HCT116 (cell line): ENCODE results near the gene HAP1. TPM values are rescaled to one million over a fixed set of nuclear protein-coding genes. Genes with fewer than 3 reads are reported as not detected.

Source experiments
- ATAC-seq: fragments of 200-7000 bp; cut with Tn5 transposase; 2 replicates; pipeline ENCODE4 v1.9.1; 2020; ENCODE audit warnings: mild to moderate bottlenecking, moderate library complexity
- BruUV-seq: library from RNA; stranded (reverse); fragments of 400-500 nt; replicated peaks from 2 replicates; lab custom pipeline; 2021; lab: Mats Ljungman, UMichigan
- CTCF ChIA-PET: fragments of 300-600 bp; sonication (Branson Sonifier 250); formaldehyde crosslinking; loops from one replicate; lab custom pipeline; 2021; ENCODE audit warnings: antibody characterized with exemption; lab: Charles Lee
- POLR2A ChIA-PET: fragments of 300-600, 350-600 bp; sonication (Branson Sonifier 250); formaldehyde crosslinking; loops from one replicate; lab custom pipeline; 2021; ENCODE audit warnings: antibody characterized with exemption; lab: Charles Lee
- RAD21 ChIA-PET, 2 experiments: fragments of 300-600 bp; sonication (Branson Sonifier 250); formaldehyde crosslinking; loops; one replicate each; lab custom pipeline; 2023; ENCODE audit warnings: low total read pairs in 2 of 2; ENCODE audit not compliant: uncharacterized antibody in 2 of 2, unreplicated experiment in 2 of 2, low non-redundant PET in 1 of 2; lab: Charles Lee
- DNase-seq: peaks from one replicate; pipeline ENCODE4 v3.0.0-alpha.2; 2010; ENCODE audit warnings: low read depth, low spot score
- H2AFZ ChIP-seq: fragments of 200-600 bp; shearing (Covaris generic), sonication (generic); 2 replicates; pipeline ENCODE4 v1.6.1; 2017; ENCODE audit warnings: low read depth, mixed run types, mixed read lengths, antibody characterized with exemption, low read length; ENCODE audit not compliant: poor library complexity, severe bottlenecking
- H3K27ac ChIP-seq: 2 replicates; pipeline ENCODE4 v1.5.1; 2012; ENCODE audit warnings: low read depth, low read length
- H3K27me3 ChIP-seq: fragments of 200-600 bp; sonication (generic); 2 replicates; pipeline ENCODE4 v1.6.1; 2016; ENCODE audit warnings: mixed run types, low read length, mixed read lengths; ENCODE audit not compliant: insufficient read depth
- H3K36me3 ChIP-seq, 2 experiments: fragments of 200-500 bp in 1 of 2; fragments of 200-600 bp in 1 of 2; sonication (Bioruptor generic) in 1 of 2; sonication (generic) in 1 of 2; 2 replicates each; pipeline versions ENCODE4 v1.5.1 to v1.6.1; 2014 to 2016; ENCODE audit warnings: low read length in 2 of 2, inconsistent platforms in 1 of 2, mixed read lengths in 1 of 2, mixed run types in 1 of 2; ENCODE audit not compliant: insufficient read depth in 2 of 2, control insufficient read depth in 1 of 2
- H3K4me1 ChIP-seq, 2 experiments: fragments of 200-600 bp in 1 of 2; sonication (generic) in 1 of 2; 2 replicates each; pipeline versions ENCODE4 v1.5.1 to v1.6.1; 2012 to 2017; ENCODE audit warnings: low read length in 2 of 2, inconsistent platforms in 1 of 2, mild to moderate bottlenecking in 1 of 2, mixed read lengths in 1 of 2, mixed run types in 1 of 2, moderate library complexity in 1 of 2; ENCODE audit not compliant: insufficient read depth in 2 of 2, control insufficient read depth in 1 of 2
- H3K4me2 ChIP-seq: fragments of 200-600 bp; sonication (generic); 2 replicates; pipeline ENCODE4 v1.6.1; 2017; ENCODE audit warnings: mixed run types, low read length, mixed read lengths
- H3K4me3 ChIP-seq, 2 experiments: fragments of 200-600 bp in 1 of 2; sonication (generic) in 1 of 2; replicated peaks in 1 of 2; 2 replicates each; pipeline ENCODE4 v1.5.1; 2011 to 2016; ENCODE audit warnings: low read length in 2 of 2, control low read depth in 1 of 2, low read depth in 1 of 2, mild to moderate bottlenecking in 1 of 2, mixed read lengths in 1 of 2, mixed run types in 1 of 2
- H3K79me2 ChIP-seq: fragments of 200-600 bp; sonication (generic); 2 replicates; pipeline ENCODE4 v1.6.1; 2017; ENCODE audit warnings: mild to moderate bottlenecking, mixed run types, low read length, moderate library complexity, mixed read lengths; ENCODE audit not compliant: insufficient read depth
- H3K9ac ChIP-seq: fragments of 200-600 bp; sonication (generic); 2 replicates; pipeline ENCODE4 v1.6.1; 2016; ENCODE audit warnings: low read length, mixed read lengths
- H3K9me2 ChIP-seq: fragments of 200-600 bp; sonication (generic), shearing (Covaris generic); 2 replicates; pipeline ENCODE4 v1.6.1; 2017; ENCODE audit warnings: mixed run types, mild to moderate bottlenecking, moderate library complexity; ENCODE audit not compliant: insufficient read depth
- H3K9me3 ChIP-seq, 2 experiments: fragments of 200-500 bp in 1 of 2; fragments of 200-600 bp in 1 of 2; sonication (Bioruptor generic) in 1 of 2; sonication (generic) in 1 of 2; 2 replicates each; pipeline ENCODE4 v1.6.1; 2014 to 2017; ENCODE audit warnings: low read length in 2 of 2, mixed read lengths in 2 of 2, inconsistent platforms in 1 of 2, low read depth in 1 of 2, mild to moderate bottlenecking in 1 of 2, mixed run types in 1 of 2, moderate library complexity in 1 of 2; ENCODE audit not compliant: control insufficient read depth in 1 of 2, insufficient read depth in 1 of 2
- H4K20me1 ChIP-seq: fragments of 200-600 bp; sonication (generic), shearing (Covaris generic); 2 replicates; pipeline ENCODE4 v1.6.1; 2017; ENCODE audit warnings: mixed run types, mild to moderate bottlenecking, moderate library complexity; ENCODE audit not compliant: insufficient read depth
- CBX3 ChIP-seq: IDR thresholded peaks from 2 replicates; pipeline ENCODE4 v1.6.1; 2012; ENCODE audit warnings: low read depth
- CEBPB ChIP-seq: IDR thresholded peaks from 2 replicates; pipeline ENCODE4 v1.6.1; 2012; ENCODE audit warnings: low read depth
- EZH2 ChIP-seq: fragments of 200-600 bp; sonication (generic); IDR thresholded peaks from 2 replicates; pipeline ENCODE4 v1.6.1; 2017; ENCODE audit warnings: antibody characterized with exemption, mixed run types
- JUND ChIP-seq: IDR thresholded peaks from 2 replicates; pipeline ENCODE4 v1.6.1; 2012
- POLR2A ChIP-seq: IDR thresholded peaks from 2 replicates; pipeline ENCODE4 v1.7.0; 2011; ENCODE audit warnings: borderline replicate concordance; ENCODE audit not compliant: insufficient read depth, insufficient read length; ENCODE audit errors: extremely low read depth
- POLR2AphosphoS5 ChIP-seq: IDR thresholded peaks from 2 replicates; pipeline ENCODE4 v1.6.1; 2011; ENCODE audit warnings: mild to moderate bottlenecking, low read depth, low read length, moderate library complexity
- SP1 ChIP-seq: IDR thresholded peaks from 2 replicates; pipeline ENCODE4 v1.6.1; 2012; ENCODE audit warnings: low read depth
- TCF7L2 ChIP-seq: IDR thresholded peaks from 2 replicates; pipeline ENCODE4 v1.7.0; 2011; ENCODE audit warnings: borderline replicate concordance, inconsistent platforms; ENCODE audit not compliant: insufficient read depth, insufficient read length; ENCODE audit errors: extremely low read depth
- YY1 ChIP-seq: IDR thresholded peaks from 2 replicates; pipeline ENCODE4 v1.6.1; 2011; ENCODE audit warnings: low read length, low read depth, moderate library complexity, mild to moderate bottlenecking; ENCODE audit not compliant: insufficient replicate concordance; ENCODE audit errors: extremely low read depth
- ZFX ChIP-seq: fragments of 450-650 bp; IDR thresholded peaks from 2 replicates; pipeline ENCODE4 v1.6.1; 2017
- intact Hi-C: fragments of 100-400 bp; cut with micrococcal nuclease; formaldehyde crosslinking; loops from 2 replicates; pipeline ENCODE4 v1.10.0; 2022
- total RNA-seq: library from RNA; stranded (reverse); gene quantifications from one replicate; pipeline ENCODE4 v1.2.1, GENCODE V29; 2021; ENCODE audit not compliant: unreplicated experiment
- TF ChIP-seq, protein P1 (sequence below): IDR thresholded peaks from 2 replicates; pipeline ENCODE4 v1.6.1; 2011; ENCODE audit warnings: mild to moderate bottlenecking, low read length, moderate library complexity; ENCODE audit not compliant: insufficient replicate concordance; ENCODE audit errors: extremely low read depth
- TF ChIP-seq, protein P2 (sequence below): IDR thresholded peaks from 2 replicates; pipeline ENCODE4 v1.6.1; 2012
- TF ChIP-seq, protein P3 (sequence below): IDR thresholded peaks from 2 replicates; pipeline ENCODE4 v1.6.1; 2012

The HAP1 gene
- total RNA-seq, 1 experiment from 2014 or later = 3.4 TPM

DNA sequence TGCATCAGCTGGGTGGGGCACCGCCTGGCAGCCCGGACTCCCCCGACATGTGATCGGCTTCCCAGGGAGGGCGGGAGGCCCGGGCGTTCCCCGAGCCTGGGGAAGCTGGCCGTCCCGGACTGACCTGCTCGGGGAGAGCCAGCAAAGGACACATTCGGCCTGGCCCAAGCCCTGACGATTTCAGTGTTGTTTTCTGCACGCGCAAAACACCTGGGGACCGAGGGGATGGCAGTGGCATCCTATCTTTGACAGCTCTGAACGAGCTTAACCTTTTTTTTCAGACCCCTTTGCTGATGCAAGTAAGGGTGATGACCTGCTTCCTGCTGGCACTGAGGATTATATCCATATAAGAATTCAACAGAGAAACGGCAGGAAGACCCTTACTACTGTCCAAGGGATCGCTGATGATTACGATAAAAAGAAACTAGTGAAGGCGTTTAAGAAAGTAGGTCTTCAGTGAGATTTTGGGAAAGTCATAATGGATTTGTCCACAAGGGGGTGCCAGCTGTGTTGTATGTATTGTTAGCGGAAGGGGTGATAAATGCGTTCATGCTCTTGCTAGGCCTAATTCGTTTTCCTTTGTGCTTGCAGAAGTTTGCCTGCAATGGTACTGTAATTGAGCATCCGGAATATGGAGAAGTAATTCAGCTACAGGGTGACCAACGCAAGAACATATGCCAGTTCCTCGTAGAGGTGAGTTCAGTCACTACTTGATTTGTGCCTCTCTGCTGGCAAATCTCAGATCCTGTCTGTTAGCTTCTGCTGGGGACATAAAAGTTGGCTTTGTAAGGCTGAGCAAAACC, 44.7 kb downstream of the HAP1 start (continued):
- TF ChIP-seq, protein P1, sequence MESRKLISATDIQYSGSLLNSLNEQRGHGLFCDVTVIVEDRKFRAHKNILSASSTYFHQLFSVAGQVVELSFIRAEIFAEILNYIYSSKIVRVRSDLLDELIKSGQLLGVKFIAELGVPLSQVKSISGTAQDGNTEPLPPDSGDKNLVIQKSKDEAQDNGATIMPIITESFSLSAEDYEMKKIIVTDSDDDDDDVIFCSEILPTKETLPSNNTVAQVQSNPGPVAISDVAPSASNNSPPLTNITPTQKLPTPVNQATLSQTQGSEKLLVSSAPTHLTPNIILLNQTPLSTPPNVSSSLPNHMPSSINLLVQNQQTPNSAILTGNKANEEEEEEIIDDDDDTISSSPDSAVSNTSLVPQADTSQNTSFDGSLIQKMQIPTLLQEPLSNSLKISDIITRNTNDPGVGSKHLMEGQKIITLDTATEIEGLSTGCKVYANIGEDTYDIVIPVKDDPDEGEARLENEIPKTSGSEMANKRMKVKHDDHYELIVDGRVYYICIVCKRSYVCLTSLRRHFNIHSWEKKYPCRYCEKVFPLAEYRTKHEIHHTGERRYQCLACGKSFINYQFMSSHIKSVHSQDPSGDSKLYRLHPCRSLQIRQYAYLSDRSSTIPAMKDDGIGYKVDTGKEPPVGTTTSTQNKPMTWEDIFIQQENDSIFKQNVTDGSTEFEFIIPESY = no peak
- TF ChIP-seq POLR2AphosphoS5 = peak; percentile 80; the same call in 1 of the 2 replicates

DNA sequence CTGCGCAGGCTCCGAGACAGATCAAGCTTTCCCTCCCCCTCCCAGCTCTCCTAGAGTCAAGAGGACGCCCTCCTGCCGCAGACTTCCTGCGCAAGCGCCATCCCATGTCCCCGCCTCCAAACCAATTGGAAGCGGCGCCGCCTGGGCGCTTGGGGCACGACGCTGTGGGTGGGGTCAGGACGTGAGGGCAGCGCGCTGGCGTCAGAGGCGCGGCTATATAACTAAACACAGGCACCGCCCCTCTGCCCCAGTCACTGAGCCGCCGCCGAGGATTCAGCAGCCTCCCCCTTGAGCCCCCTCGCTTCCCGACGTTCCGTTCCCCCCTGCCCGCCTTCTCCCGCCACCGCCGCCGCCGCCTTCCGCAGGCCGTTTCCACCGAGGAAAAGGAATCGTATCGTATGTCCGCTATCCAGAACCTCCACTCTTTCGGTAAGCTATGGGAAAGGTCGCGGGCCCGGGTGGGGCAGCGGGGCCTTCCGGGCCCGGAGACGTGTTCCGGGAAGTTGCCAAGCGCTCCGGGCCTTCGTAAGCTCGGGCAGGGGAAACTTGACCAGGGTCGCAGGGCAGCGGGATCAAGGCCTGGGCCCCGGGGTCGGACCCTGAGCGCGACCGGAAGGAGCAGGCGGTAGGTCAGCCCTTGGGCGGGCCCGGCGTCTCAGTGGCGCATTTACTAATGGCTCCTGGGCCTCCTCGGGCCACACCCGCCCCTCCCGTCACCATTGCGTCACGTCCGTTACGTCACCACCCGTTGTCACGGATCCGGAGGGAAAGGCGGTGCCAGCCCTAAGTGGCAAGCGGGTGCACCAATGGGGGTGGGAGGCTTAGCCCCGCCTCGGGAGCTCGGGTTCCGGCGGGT, 45.6 kb downstream of the HAP1 start, which contains the start of gene EIF1:
Gene EIF1, plus strand, starts transcription at position 245 of the 856 bp plus-strand sequence. Its CDS starts 154 bp downstream, at position 399.
- H3K4me2 ChIP-seq = peak within 1 kb of the TSS; percentile 85
- H4K20me1 ChIP-seq = peaks cover 21% of the 10 kb centered on the region
- peaks cover 28% of the 10 kb centered on the region for H3K79me2 ChIP-seq
- H3K9me3 ChIP-seq = no peaks in the 10 kb centered on the region
- peak within 1 kb of the TSS; percentile 99 for H3K9ac ChIP-seq
- peak within 1 kb of the TSS; percentile 97 for H3K27ac ChIP-seq
- BruUV-seq = no TSS peak
- no peaks in the 10 kb centered on the region for H3K27me3 ChIP-seq
- ChIA-PET RAD21 (interaction anchor here (0.5 to 1.3 kb wide), 2 partner anchors 26 to 175 kb away, joined by 3 to 4 read pairs; no protein-coding TSS in a partner anchor), CTCF (interaction anchor here (0.6 to 2.4 kb wide), 10 partner anchors 11 to 1613 kb away, joined by 3 to 23 read pairs (median 3); partner anchors contain the start of gene JUP), POLR2A (interaction anchor here (0.6 to 4.1 kb wide), 57 partner anchors 9 to 1218 kb away, joined by 3 to 112 read pairs (median 4); partner anchors contain the start of genes JUP, KRT19 and P3H4)
- H3K4me1 ChIP-seq = peaks cover 10 to 17% of the 10 kb centered on the region in 2 experiments
- DNase-seq (peak; percentile 99), ATAC-seq (peak; percentile 76)
- no peaks in the 10 kb centered on the region for H3K9me2 ChIP-seq
- peaks cover 30 to 41% of the 10 kb centered on the region in 2 experiments for H3K36me3 ChIP-seq
- H3K4me3 ChIP-seq = peak within 1 kb of the TSS; percentile 81 to 93
- intact Hi-C loops = no loop called here
- H2AFZ ChIP-seq = peak within 1 kb of the TSS; percentile 73
- TF ChIP-seq, protein P2, sequence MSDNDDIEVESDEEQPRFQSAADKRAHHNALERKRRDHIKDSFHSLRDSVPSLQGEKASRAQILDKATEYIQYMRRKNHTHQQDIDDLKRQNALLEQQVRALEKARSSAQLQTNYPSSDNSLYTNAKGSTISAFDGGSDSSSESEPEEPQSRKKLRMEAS = peak; percentile 92
- TF ChIP-seq TCF7L2 (peak; percentile 64), YY1 (peak; percentile 75), SP1 (peak; percentile 97), POLR2AphosphoS5 (peak; percentile 92), CEBPB (peak; percentile 95), JUND (peak; percentile 63), CBX3 (peak; percentile 44; the same call in 1 of the 2 replicates), ZFX (peak; percentile 93), EZH2 (no peak), POLR2A (peak; percentile 93)
- TF ChIP-seq, protein P3, sequence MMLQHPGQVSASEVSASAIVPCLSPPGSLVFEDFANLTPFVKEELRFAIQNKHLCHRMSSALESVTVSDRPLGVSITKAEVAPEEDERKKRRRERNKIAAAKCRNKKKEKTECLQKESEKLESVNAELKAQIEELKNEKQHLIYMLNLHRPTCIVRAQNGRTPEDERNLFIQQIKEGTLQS = no peak; the same call in 1 of the 2 replicates
- TF ChIP-seq, protein P1 = peak; percentile 56
